Body of pancreas (tissue), 4 donors: ENCODE results near the gene CORO6. TPM values are rescaled to one million over a fixed set of nuclear protein-coding genes. Genes with fewer than 3 reads are reported as not detected.
A peak's percentile ranks its signal among the peaks of the same experiment; 100 is the strongest.

ENCODE experiments used
- ATAC-seq: fragments of 150-250 bp; one replicate; pipeline ENCODE4 v1.9.1; 2016
- DNase-seq, 4 donors: peaks; one replicate each; pipeline ENCODE4 v3.0.0-alpha.2; 2019
- H3K27ac ChIP-seq, 4 donors: fragments of 200-600 bp; sonication (generic); 1 replicate in 3 of 4; 2 replicates in 1 of 4; pipeline versions ENCODE4 v1.5.1 to v1.6.1; 2016 to 2019; ENCODE audit warnings: mild to moderate bottlenecking in 1 of 4, mixed read lengths in 1 of 4, moderate library complexity in 1 of 4
- H3K27me3 ChIP-seq, 2 donors: fragments of 200-600 bp; sonication (generic); one replicate each; pipeline ENCODE4 v1.6.0; 2016; ENCODE audit warnings: mild to moderate bottlenecking in 1 of 2
- H3K36me3 ChIP-seq, 2 donors: fragments of 200-600 bp; sonication (generic); replicated peaks in 1 of 2; 2 replicates each; pipeline ENCODE4 v1.5.1; 2016; ENCODE audit warnings: low read depth in 2 of 2; ENCODE audit not compliant: insufficient read depth in 1 of 2
- H3K4me1 ChIP-seq: fragments of 200-600 bp; sonication (generic); one replicate; pipeline ENCODE4 v1.6.0; 2016
- H3K4me3 ChIP-seq, 2 donors: fragments of 200-600 bp; sonication (generic); 1 replicate in 1 of 2; 2 replicates in 1 of 2; pipeline ENCODE4 v1.5.1; 2016 to 2019
- H3K9me3 ChIP-seq, 3 donors: fragments of 200-600 bp; sonication (generic); 1 replicate in 2 of 3; 2 replicates in 1 of 3; pipeline ENCODE4 v1.5.1; 2016
- POLR2A ChIP-seq, 3 donors: fragments of 450-650 bp; IDR thresholded peaks; one replicate each; pipeline ENCODE4 v1.6.1; 2016; ENCODE audit warnings: antibody characterized with exemption in 3 of 3, mild to moderate bottlenecking in 2 of 3
- WGBS, 2 donors: methylation state at CpG; one replicate each; pipeline ENCODE4 v1.1.5; 2017; 5-methylcytosine and 5-hydroxymethylcytosine counted together
- intact Hi-C: fragments of 100-400 bp; cut with DNase I; formaldehyde crosslinking; loops from one replicate; pipeline ENCODE4 v1.15.1; 2023
- total RNA-seq, 2 donors: library from RNA; depleted of rRNA; stranded (reverse); fragments of >200 nt; gene quantifications; one replicate each; pipeline ENCODE4 v1.1.0, GENCODE V29; 2016
- TF ChIP-seq, protein P1 (sequence below), 7 experiments: fragments of 450-650 bp in 4 of 7; fragments of 200-600 bp in 3 of 7; sonication (generic) in 3 of 7; IDR thresholded peaks; one replicate each; pipeline ENCODE4 v1.5.1; 2016 to 2019; ENCODE audit warnings: antibody characterized with exemption in 7 of 7

Gene CORO6
- total RNA-seq, 2 donors from 2014 or later: 2.3 to 5.6 TPM

- H3K9me3 ChIP-seq: no peaks in the 10 kb centered on the region
- DNase-seq (peak; percentile 86 to 93 (median 90)), ATAC-seq (peak; percentile 88)
- no peaks in the 10 kb centered on the region for H3K27me3 ChIP-seq
- WGBS, 2 donors: 55 to 60% methylated on average over 15 of the region's 15 CpGs
- H3K36me3 ChIP-seq: peaks cover 0 to 3% of the 10 kb centered on the region in 2 donors
- no peak overlapping the region for H3K4me3 ChIP-seq
- peaks cover under 1% of the 10 kb centered on the region for H3K4me1 ChIP-seq
- intact Hi-C loops: no loop called here
- TF ChIP-seq, protein P1, sequence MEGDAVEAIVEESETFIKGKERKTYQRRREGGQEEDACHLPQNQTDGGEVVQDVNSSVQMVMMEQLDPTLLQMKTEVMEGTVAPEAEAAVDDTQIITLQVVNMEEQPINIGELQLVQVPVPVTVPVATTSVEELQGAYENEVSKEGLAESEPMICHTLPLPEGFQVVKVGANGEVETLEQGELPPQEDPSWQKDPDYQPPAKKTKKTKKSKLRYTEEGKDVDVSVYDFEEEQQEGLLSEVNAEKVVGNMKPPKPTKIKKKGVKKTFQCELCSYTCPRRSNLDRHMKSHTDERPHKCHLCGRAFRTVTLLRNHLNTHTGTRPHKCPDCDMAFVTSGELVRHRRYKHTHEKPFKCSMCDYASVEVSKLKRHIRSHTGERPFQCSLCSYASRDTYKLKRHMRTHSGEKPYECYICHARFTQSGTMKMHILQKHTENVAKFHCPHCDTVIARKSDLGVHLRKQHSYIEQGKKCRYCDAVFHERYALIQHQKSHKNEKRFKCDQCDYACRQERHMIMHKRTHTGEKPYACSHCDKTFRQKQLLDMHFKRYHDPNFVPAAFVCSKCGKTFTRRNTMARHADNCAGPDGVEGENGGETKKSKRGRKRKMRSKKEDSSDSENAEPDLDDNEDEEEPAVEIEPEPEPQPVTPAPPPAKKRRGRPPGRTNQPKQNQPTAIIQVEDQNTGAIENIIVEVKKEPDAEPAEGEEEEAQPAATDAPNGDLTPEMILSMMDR (IDR thresholded peaks at IDR 0.05): peak; percentile 76 to 95 (median 93)
- TF ChIP-seq POLR2A (IDR thresholded peaks at IDR 0.05): no peak
- no peak overlapping the region for H3K27ac ChIP-seq
Observed at GRCh38 chr17:29579866-29580771, 42.6 kb downstream of the CORO6 start.

GRCh38 chr17:29578626-29579485, 43.9 kb downstream of the CORO6 start:
- TF ChIP-seq POLR2A (IDR thresholded peaks at IDR 0.05): no peak
- TF ChIP-seq, protein P1 (IDR thresholded peaks at IDR 0.05): no peak
- 87 to 95% methylated on average over 11 to 14 of the region's 14 CpGs for WGBS, 2 donors

GRCh38 chr17:29577385-29578211, 45.1 kb downstream of the CORO6 start:
- peak in 2 of 4 donors; percentile 4 to 13 for DNase-seq
- Histone ChIP-seq H3K36me3 (peaks cover 0 to 3% of the 10 kb centered on the region in 2 donors), H3K27ac (no peak overlapping the region), H3K4me3 (no peak overlapping the region), H3K9me3 (no peaks in the 10 kb centered on the region), H3K4me1 (peaks cover 26% of the 10 kb centered on the region), H3K27me3 (no peaks in the 10 kb centered on the region)
- no peak for TF ChIP-seq POLR2A (IDR thresholded peaks at IDR 0.05)
- TF ChIP-seq, protein P1 (IDR thresholded peaks at IDR 0.05): no peak
- no peak for ATAC-seq
- 77 to 100% methylated on average over 5 to 18 of the region's 22 CpGs for WGBS, 2 donors
- intact Hi-C loops: no loop called here

More at GRCh38 chr17:29578626-29579485, 43.9 kb downstream of the CORO6 start:
- peaks cover 0 to 3% of the 10 kb centered on the region in 2 donors for H3K36me3 ChIP-seq
- no peaks in the 10 kb centered on the region for H3K27me3 ChIP-seq
- ATAC-seq (no peak), DNase-seq (peak in 2 of 4 donors; percentile 4 to 10)
- H3K4me1 ChIP-seq: peaks cover 14% of the 10 kb centered on the region
- intact Hi-C loops: no loop called here
- H3K9me3 ChIP-seq: no peaks in the 10 kb centered on the region
- no peak overlapping the region for H3K27ac ChIP-seq
- no peak overlapping the region for H3K4me3 ChIP-seq

GRCh38 chr17:29577001-29577370, 45.7 kb downstream of the CORO6 start:
- no peak for TF ChIP-seq POLR2A (IDR thresholded peaks at IDR 0.05)
- TF ChIP-seq, protein P1 (IDR thresholded peaks at IDR 0.05): no peak
- intact Hi-C loops: no loop called here
- H3K27me3 ChIP-seq: no peaks in the 10 kb centered on the region
- WGBS, 2 donors: 94 to 100% methylated on average over 1 to 9 of the region's 9 CpGs
- H3K36me3 ChIP-seq: peaks cover 0 to 3% of the 10 kb centered on the region in 2 donors
- no peak for ATAC-seq
- no peak overlapping the region for H3K4me3 ChIP-seq
- no peaks in the 10 kb centered on the region for H3K9me3 ChIP-seq
- H3K4me1 ChIP-seq: peaks cover 32% of the 10 kb centered on the region
- DNase-seq: peak in 1 of 4 donors; percentile 8
- H3K27ac ChIP-seq: no peak overlapping the region
